Left ventricle myocardium superior (tissue), 1 donor: ENCODE data around the gene FKBP15. TPM values are rescaled to one million over a fixed set of nuclear protein-coding genes. Genes with fewer than 3 reads are reported as not detected.
"Not testable (repeated sequence)": the region's sequence is repeated elsewhere in the genome, so short reads cannot be mapped to it uniquely, and the experiment has no call there.

ENCODE experiments used
- ATAC-seq: fragments of 200-7000 bp; cut with Tn5 transposase; one replicate; pipeline ENCODE4 v1.9.1; 2020; ENCODE audit warnings: mild to moderate bottlenecking, moderate library complexity
- DNase-seq: peaks from one replicate; pipeline ENCODE4 v3.0.0-alpha.2; 2020
- intact Hi-C: fragments of 100-400 bp; cut with micrococcal nuclease; formaldehyde crosslinking; loops from one replicate; pipeline ENCODE4 v1.11.0; 2022
- long read RNA-seq: library from polyadenylated mRNA; unstranded; transcript quantifications from one replicate; pipeline ENCODE4 v2.0.0, GENCODE V29; 2021
- total RNA-seq: library from RNA; stranded (reverse); fragmentation: NEBNext Ultra II Directional; extraction: Animal tissue kit (Norgen Biotek cat#: 25700); gene quantifications from one replicate; pipeline ENCODE4 v1.2.1, GENCODE V29; 2021
- donor health status: DM: no; HTN: yes; CAD: no; lungs with severe emphysema.

Gene FKBP15
- total RNA-seq, result 21.4 TPM
- long read RNA-seq, partial matches to known transcripts, result 16 of 19 reads
- long read RNA-seq, other reads (novel, unspliced or antisense), result 3 of 19 reads

DNA sequence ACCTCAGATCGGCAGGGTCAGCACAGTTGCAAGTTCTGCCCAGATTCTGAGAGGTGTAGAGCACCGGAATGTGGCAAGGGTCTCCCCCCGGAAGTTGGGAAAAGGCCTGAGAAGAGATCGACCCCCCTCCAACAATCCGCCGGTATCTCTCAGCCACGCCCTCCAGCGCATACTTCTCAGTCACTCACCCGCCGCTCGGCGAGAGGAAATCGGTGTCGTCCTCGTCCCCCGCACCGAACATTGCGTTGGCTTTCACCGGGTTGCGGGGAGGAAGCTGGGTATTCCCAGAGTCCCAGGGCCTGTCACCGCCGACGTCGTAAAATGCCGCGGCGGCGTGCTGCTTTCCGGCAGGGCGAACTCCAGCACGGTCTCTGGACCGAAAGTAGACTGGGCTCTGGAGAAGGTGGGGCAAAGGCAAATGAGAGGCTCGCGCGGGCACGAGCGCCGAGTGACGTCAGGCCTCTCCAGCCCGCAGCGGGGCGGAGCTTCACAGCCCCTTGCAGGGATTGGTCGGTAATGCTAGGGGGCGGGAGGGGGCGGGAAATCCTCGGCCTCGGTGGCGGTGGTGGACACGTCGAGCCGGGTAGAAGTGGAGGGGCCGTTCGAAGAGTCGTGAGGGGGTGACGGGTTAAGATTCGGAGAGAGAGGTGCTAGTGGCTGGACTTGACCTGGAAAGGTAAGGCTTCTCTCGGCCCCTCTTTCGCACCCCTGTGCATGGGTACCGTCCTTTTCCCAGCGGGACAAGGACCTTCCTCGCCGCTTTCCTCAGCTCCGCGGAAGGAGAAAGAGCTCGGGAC lies at the start of gene FKBP15, which contains the start of gene SLC31A1:
FKBP15 (minus strand) TSS at position 275 of the 797 bp plus-strand sequence; CDS start at position 241, 34 bp downstream.
SLC31A1 (plus strand) TSS at position 542 of the 797 bp plus-strand sequence. CDS start 34,605 bp downstream, outside the sequence.
- intact Hi-C loops, result no loop called here
- DNase-seq, result peak; percentile 99
- ATAC-seq, result peak; percentile 99

DNA sequence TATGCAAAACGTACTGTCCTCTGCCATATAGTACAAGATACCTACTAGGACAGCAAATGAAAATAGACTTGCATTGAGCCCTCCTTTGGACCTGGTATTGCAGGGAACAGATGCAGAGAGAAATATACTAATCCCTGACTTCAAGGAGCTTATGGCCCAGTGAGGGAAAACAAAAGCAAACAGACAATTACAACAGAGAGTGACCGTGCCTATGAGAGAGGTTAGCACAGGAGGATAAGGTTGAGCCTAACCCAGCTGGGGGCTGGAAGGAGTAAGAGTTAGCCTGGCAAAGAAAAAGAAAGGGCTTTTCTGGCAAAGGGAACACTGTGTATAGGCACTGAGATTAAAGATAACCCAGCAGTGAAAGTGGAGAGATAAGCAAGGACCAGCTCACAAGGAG lies 48.8 kb upstream of the FKBP15 start:
- ATAC-seq (no peak), DNase-seq (no peak)
- intact Hi-C loops, result no loop called here

GRCh38 chr9:113269355-113269754 lies 48.3 kb upstream of the FKBP15 start:
- ATAC-seq, result no peak

GRCh38 chr9:113267911-113268566 lies 47.0 kb upstream of the FKBP15 start:
- ATAC-seq, result no peak
- intact Hi-C loops, result no loop called here
- DNase-seq, result no peak

More at GRCh38 chr9:113269355-113269754, 48.3 kb upstream of the FKBP15 start:
- no peak for DNase-seq
- intact Hi-C loops, result no loop called here

DNA sequence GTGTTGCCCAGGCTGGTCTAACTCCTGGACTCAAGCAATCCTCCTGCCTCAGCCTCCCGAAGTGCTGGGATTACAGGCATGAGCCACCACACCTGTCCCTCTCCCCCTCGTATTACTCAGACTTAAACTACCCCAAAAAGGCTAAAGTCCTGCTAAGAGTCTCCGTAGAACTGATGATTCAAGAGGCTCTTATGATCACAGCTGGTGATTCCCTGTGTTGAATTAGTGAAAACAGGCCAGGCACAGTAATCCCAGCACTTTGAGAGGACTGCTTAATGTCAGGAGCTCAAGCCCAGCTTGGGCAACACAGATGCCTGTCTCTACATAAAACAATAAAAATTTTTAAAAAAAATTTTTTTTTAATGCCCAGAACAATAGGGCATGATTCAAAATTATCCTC lies 45.1 kb upstream of the FKBP15 start:
- DNase-seq, result no peak
- no peak for ATAC-seq
- intact Hi-C loops, result no loop called here

- no peak for DNase-seq
- intact Hi-C loops, result no loop called here
- ATAC-seq, result no peak
These were observed 41.0 kb upstream of the FKBP15 start for GRCh38 chr9:113261917-113262671.

DNA sequence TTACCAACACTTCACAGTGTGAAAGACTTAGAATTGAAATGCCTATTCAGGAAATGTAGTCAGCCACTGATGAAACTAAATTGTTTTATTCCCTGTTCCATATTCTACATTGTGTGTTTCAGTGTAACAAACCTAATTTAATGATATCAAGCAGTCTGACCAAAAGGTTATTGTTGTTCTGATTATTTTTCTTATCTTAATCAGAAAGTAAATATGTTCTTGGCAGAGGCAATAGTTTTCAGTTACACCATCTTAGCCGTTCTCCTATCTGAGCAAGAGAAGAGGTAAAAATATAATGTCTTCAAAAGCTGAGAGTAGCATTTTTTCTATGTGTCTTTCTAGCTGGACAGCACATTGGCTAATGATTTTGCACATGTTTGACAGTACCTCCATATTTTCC lies 37.2 kb upstream of the FKBP15 start:
- no peak for DNase-seq
- ATAC-seq, result no peak
- intact Hi-C loops, result no loop called here

DNA sequence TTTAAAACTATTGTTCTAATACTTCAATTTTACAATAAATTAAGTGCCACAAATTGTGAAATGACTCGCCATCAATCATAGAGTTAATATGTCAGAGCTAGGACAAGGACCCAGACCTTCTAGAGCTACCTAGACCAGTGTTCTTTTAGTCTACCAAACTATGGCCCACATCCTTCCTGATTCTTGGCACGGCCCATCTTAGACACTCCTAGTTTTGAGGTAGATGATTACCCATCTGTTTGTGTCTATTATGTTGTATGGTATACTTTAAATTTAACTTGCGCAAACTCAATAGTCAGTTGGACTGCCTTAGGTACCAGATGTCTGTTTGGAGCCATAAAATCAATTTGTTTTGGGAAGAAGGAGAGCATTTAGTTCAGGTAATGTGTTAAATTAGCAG lies 36.8 kb upstream of the FKBP15 start:
- DNase-seq (no peak), ATAC-seq (no peak)
- intact Hi-C loops, result no loop called here

- no peak for DNase-seq
- intact Hi-C loops, result no loop called here
- ATAC-seq, result no peak
These were observed 34.4 kb upstream of the FKBP15 start for GRCh38 chr9:113255438-113255837.

DNA sequence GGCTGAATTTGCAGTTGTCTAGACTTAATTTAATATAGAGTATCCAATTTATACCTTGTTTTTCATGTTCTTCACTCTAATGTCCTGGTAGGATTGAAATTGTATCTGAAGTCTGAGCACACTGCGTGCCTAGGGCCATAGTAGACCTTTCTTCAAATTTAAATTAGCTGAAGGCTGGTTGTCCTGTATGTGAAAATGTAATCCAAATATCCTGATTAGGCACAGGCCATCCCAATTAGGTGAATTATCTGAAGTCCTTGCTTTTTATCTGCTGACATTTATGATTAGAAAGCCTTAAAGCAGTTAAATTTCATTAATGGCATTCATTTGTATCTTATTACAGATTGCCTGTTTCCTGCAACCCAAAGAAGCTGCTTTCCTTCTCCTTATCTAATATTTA lies 33.9 kb upstream of the FKBP15 start:
- intact Hi-C loops, result no loop called here
- DNase-seq (no peak), ATAC-seq (no peak)

GRCh38 chr9:113250807-113251206 lies 29.7 kb upstream of the FKBP15 start:
- intact Hi-C loops, result no loop called here
- no peak for DNase-seq
- ATAC-seq, result no peak

- DNase-seq, ATAC-seq, intact Hi-C loops: not testable (repeated sequence)
These were observed 28.6 kb upstream of the FKBP15 start for GRCh38 chr9:113249661-113250060.

DNA sequence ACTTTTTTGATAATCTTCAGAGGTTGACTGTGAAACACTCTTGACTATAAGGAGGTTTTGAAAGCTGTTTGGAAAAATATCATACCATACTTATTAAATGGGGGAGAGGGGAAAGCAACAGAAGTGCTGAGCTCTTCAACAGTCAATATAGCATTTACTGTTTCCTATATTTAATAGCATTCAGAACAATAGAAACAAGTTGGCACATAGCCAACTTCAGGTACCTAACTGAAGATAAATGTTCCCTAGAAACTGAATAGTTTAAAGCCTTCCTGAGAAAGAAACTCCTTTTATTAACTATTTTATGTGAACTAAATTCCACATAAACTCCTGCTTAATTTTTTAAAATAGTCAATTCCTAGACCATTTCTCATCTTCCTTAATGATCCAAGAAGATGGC lies 26.6 kb upstream of the FKBP15 start:
- no peak for ATAC-seq
- intact Hi-C loops, result no loop called here
- no peak for DNase-seq

GRCh38 chr9:113246928-113247327 lies 25.9 kb upstream of the FKBP15 start:
- ATAC-seq (no peak), DNase-seq (no peak)
- intact Hi-C loops, result no loop called here

DNA sequence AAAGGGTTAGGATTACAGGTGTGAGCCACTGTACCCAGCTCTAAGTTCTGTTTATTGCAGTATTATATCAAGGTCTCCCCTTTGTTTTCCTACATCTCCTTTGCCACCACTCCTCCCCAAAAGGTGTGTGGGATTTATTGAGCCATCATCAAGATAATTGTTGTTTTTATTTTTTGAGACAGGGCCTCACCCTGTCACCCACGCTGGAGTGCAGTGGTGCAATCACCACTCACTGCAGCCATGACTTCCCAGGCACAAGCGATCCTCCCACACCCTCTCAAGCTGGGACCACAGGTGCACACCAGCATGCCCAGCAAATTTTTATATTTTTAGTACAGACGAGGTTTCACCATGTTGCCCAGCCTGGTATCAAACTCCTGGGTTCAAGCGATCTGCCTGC lies 24.8 kb upstream of the FKBP15 start:
- DNase-seq (no peak), ATAC-seq (no peak)

DNA sequence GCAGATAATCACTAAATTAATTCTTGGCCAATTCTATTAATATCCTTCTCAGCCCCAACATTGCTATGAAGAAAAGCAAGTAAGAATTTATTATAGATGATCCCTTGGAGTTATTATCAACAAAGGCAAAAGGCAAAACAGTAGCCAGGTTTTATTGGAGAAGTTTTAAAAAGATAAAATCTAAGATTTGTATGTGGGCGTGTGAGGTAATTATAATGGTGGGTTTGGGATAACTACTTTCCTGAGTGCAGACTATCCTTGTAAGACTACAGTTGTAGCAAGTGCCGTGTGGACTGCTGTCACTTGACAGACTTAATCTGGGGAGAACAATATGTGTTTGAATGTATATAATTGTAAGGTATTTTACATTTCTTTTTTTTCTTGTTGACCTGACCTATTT lies 23.5 kb upstream of the FKBP15 start:
- DNase-seq, result no peak
- no peak for ATAC-seq
- intact Hi-C loops, result no loop called here

More for the DNA sequence above, 24.8 kb upstream of the FKBP15 start:
- intact Hi-C loops, result no loop called here

- DNase-seq (no peak), ATAC-seq (no peak)
These were observed 20.1 kb upstream of the FKBP15 start for GRCh38 chr9:113241161-113241560.

GRCh38 chr9:113238859-113239232 lies 17.8 kb upstream of the FKBP15 start:
- no peak for ATAC-seq
- DNase-seq, result no peak
- intact Hi-C loops, result no loop called here

More at GRCh38 chr9:113241161-113241560, 20.1 kb upstream of the FKBP15 start:
- intact Hi-C loops, result no loop called here

DNA sequence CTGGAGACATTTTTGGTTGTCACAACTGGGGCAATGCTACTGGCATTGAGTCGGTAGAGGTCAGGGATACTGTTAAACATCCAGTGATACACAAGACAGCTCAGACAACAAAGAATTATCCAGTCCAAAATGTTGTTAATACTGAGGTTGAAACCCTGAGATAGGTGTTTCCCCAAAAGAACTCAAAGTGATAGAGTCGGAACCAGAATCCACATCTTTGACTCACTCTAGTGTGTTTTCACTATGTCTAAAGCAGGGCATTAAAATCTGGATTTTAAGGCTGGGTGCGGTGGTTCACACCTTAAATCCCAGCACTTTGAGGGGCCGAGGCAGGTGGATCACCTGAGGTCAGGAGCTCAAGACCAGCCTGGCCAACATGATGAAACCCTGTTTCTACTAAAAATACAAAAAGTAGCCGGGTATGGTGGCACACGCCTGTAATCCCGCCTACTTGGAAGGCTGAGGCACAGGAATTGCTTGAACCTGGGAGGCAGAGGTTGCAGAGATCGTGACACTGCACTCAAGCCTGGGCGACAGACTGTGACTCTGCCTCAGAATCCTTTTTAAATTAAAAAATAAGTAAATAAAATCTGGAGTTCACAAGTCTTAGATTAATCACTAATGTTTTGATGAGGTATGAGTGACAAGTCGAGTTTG lies 17.3 kb upstream of the FKBP15 start:
- no peak for ATAC-seq
- DNase-seq, result no peak
- intact Hi-C loops, result no loop called here
